ENCODE results near the gene RPA3. TPM values are rescaled to one million over a fixed set of nuclear protein-coding genes. Genes with fewer than 3 reads are reported as not detected.
A peak's percentile ranks its signal among the peaks of the same experiment; 100 is the strongest.

Gene RPA3
- total and polyA plus RNA-seq, 9 of the 15 experiments (the other 6 are each of a cell fraction or from before 2014, with no cell fraction given): 68.5 to 265 (median 125) TPM

- TF ChIP-seq LCOR (CRISPR knock-in tag; IDR thresholded peaks at IDR 0.05) (peak; percentile 68; the same call in 1 of the 2 replicates), NBN (IDR thresholded peaks at IDR 0.05; ENCODE audit: low read depth) (peak; percentile 73), NFRKB (IDR thresholded peaks at IDR 0.05; ENCODE audit: low read depth) (peak; percentile 55; the same call in 1 of the 2 replicates), TAF7 (tag; IDR thresholded peaks at IDR 0.05) (peak; percentile 56), CTBP1 (IDR thresholded peaks at IDR 0.05; ENCODE audit: borderline replicate concordance) (peak; percentile 85), BACH1 (tag; IDR thresholded peaks at IDR 0.05) (no peak), RB1 (IDR thresholded peaks at IDR 0.05; ENCODE audit: low read depth) (peak; percentile 96), CEBPB (tag; IDR thresholded peaks at IDR 0.05) (no peak), CREB3L1 (IDR thresholded peaks at IDR 0.05; ENCODE audit: borderline replicate concordance, low read depth) (peak; percentile 83), ZNF764 (CRISPR knock-in tag; IDR thresholded peaks at IDR 0.05; ENCODE audit: low read depth) (no peak), C11orf30 (IDR thresholded peaks at IDR 0.05; ENCODE audit: low read depth) (peak; percentile 87), SETDB1 (IDR thresholded peaks at IDR 0.05; ENCODE audit: low read length) (no peak), MGA (IDR thresholded peaks at IDR 0.05) (no peak; the same call in 1 of the 2 replicates), RBM25 (IDR thresholded peaks at IDR 0.05; ENCODE audit: low read depth, low read length, severe bottlenecking) (peak; percentile 35)
Observed at GRCh38 chr7:7640221-7641128, 77.9 kb downstream of the RPA3 start, which contains the start of gene UMAD1 (continued).
